ENCODE data around the gene MOCS1. TPM values are rescaled to one million over a fixed set of nuclear protein-coding genes. Genes with fewer than 3 reads are reported as not detected.

The MOCS1 gene
- polyA plus RNA-seq, 1 of the 3 experiments (the other 2 are of a cell fraction) = 4.2 TPM

DNA sequence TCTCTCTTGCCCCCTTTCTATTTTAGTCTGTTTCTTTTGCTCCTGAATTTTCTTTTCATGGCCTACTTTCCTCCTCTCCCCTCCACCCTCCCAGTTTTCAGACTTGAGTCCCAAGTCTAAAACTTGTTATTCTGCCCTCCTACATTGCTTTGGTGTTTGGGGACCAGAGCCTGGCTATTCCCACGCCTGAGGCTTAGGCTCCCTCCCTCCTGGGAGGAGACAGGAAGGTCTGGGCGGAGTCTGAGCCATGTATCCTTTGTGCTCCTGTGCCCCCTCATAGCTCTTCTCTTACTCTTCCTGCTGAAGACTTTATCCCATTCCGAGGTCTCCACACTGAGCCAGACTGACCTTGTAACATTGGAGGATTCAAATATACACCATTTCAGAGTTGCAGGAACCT lies 72.6 kb downstream of the MOCS1 start:
- H3K79me2 ChIP-seq (ENCODE audit: insufficient read depth) = no peaks in the 10 kb centered on the region
- H3K27ac ChIP-seq (ENCODE audit: low read depth in 2 of 2, low read length in 1 of 2) = no peak overlapping the region
- CTCF ChIA-PET = no interaction called here
- 47% methylated on average over 3 of the region's 3 CpGs for WGBS (ENCODE audit: low lambda C conversion rate)
- H3K36me3 ChIP-seq (replicated peaks in 1 of 2; ENCODE audit: control insufficient read depth in 1 of 2, insufficient read depth in 2 of 2, low read length in 1 of 2) = no peaks in the 10 kb centered on the region
- H3K4me2 ChIP-seq = no peak overlapping the region
- no peak for TF ChIP-seq JUND (IDR thresholded peaks at IDR 0.05)
- TF ChIP-seq RXRA (IDR thresholded peaks at IDR 0.05; ENCODE audit: borderline replicate concordance, low read depth) = no peak
- no peak for TF ChIP-seq TAF1 (IDR thresholded peaks at IDR 0.05; ENCODE audit: borderline replicate concordance, low read depth, low read length)
- no peak for TF ChIP-seq ELF1 (IDR thresholded peaks at IDR 0.05)
- no peak overlapping the region for H3K4me3 ChIP-seq (ENCODE audit: low read depth in 2 of 2, low read length in 1 of 2)
- H3F3A ChIP-seq (replicated peaks; ENCODE audit: insufficient read depth) = no peaks in the 10 kb centered on the region
- POLR2A ChIA-PET = no interaction called here
- H3K9ac ChIP-seq = no peak overlapping the region
- no peak overlapping the region for H2AFZ ChIP-seq (ENCODE audit: low read depth)
- no peak for DNase-seq
- no peaks in the 10 kb centered on the region for H3K9me2 ChIP-seq
- H3K4me1 ChIP-seq (ENCODE audit: control insufficient read depth in 1 of 2, insufficient read depth in 2 of 2, low read depth in 1 of 2, low read length in 1 of 2) = no peaks in the 10 kb centered on the region
- H4K20me1 ChIP-seq (ENCODE audit: insufficient read depth) = no peaks in the 10 kb centered on the region
- no peaks in the 10 kb centered on the region for H3K27me3 ChIP-seq (ENCODE audit: insufficient read depth)
- H3K9me3 ChIP-seq = no peaks in the 10 kb centered on the region

DNA sequence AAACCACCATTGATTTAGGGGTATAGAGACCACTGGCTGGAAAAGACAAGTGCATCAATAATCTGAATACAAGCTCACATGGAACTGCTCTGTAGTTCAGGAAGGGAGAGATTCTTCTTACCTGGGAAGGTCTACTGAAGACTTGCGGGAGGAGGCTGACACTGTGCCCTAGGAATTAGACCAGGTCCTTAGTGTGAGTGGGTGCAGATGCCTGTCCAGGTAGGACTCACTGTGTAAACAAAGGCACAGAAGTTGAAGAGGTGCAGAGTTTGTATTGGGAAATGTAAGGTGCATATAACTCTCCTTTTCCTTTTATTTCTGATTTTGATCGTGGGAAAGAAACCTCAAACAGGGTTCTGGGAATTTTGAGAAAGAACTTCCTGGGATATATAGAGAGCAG lies 75.2 kb downstream of the MOCS1 start:
- H3K36me3 ChIP-seq (replicated peaks in 1 of 2; ENCODE audit: control insufficient read depth in 1 of 2, insufficient read depth in 2 of 2, low read length in 1 of 2) = no peaks in the 10 kb centered on the region
- H3K27ac ChIP-seq (ENCODE audit: low read depth in 2 of 2, low read length in 1 of 2) = no peak overlapping the region
- no peaks in the 10 kb centered on the region for H3K27me3 ChIP-seq (ENCODE audit: insufficient read depth)
- H3K9ac ChIP-seq = no peak overlapping the region
- no peaks in the 10 kb centered on the region for H3K79me2 ChIP-seq (ENCODE audit: insufficient read depth)
- no peak for DNase-seq
- H3K9me3 ChIP-seq = no peaks in the 10 kb centered on the region
- CTCF ChIA-PET = no interaction called here
- H2AFZ ChIP-seq (ENCODE audit: low read depth) = no peak overlapping the region
- no peak overlapping the region for H3K4me2 ChIP-seq
- no peaks in the 10 kb centered on the region for H3K9me2 ChIP-seq
- no peaks in the 10 kb centered on the region for H3F3A ChIP-seq (replicated peaks; ENCODE audit: insufficient read depth)
- 50% methylated on average over 2 of the region's 2 CpGs for WGBS (ENCODE audit: low lambda C conversion rate)
- no peak overlapping the region for H3K4me3 ChIP-seq (ENCODE audit: low read depth in 2 of 2, low read length in 1 of 2)
- H4K20me1 ChIP-seq (ENCODE audit: insufficient read depth) = no peaks in the 10 kb centered on the region
- TF ChIP-seq RAD21 (IDR thresholded peaks at IDR 0.05; ENCODE audit: low read length) = no peak
- TF ChIP-seq, protein P1, sequence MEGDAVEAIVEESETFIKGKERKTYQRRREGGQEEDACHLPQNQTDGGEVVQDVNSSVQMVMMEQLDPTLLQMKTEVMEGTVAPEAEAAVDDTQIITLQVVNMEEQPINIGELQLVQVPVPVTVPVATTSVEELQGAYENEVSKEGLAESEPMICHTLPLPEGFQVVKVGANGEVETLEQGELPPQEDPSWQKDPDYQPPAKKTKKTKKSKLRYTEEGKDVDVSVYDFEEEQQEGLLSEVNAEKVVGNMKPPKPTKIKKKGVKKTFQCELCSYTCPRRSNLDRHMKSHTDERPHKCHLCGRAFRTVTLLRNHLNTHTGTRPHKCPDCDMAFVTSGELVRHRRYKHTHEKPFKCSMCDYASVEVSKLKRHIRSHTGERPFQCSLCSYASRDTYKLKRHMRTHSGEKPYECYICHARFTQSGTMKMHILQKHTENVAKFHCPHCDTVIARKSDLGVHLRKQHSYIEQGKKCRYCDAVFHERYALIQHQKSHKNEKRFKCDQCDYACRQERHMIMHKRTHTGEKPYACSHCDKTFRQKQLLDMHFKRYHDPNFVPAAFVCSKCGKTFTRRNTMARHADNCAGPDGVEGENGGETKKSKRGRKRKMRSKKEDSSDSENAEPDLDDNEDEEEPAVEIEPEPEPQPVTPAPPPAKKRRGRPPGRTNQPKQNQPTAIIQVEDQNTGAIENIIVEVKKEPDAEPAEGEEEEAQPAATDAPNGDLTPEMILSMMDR (IDR thresholded peaks at IDR 0.05) = no peak
- no peak for TF ChIP-seq YY1 (IDR thresholded peaks at IDR 0.05; ENCODE audit: low read depth)
- TF ChIP-seq GATA2 (CRISPR knock-in tag; IDR thresholded peaks at IDR 0.05) = no peak
- TF ChIP-seq NFIC (IDR thresholded peaks at IDR 0.05; ENCODE audit: borderline replicate concordance) = no peak
- TF ChIP-seq TCF12 (IDR thresholded peaks at IDR 0.05) = no peak
- no peak for TF ChIP-seq CHD2 (IDR thresholded peaks at IDR 0.05; ENCODE audit: low read length, partially characterized antibody)
- no peak for TF ChIP-seq RXRA (IDR thresholded peaks at IDR 0.05; ENCODE audit: borderline replicate concordance, low read depth)
- TF ChIP-seq, protein P2, sequence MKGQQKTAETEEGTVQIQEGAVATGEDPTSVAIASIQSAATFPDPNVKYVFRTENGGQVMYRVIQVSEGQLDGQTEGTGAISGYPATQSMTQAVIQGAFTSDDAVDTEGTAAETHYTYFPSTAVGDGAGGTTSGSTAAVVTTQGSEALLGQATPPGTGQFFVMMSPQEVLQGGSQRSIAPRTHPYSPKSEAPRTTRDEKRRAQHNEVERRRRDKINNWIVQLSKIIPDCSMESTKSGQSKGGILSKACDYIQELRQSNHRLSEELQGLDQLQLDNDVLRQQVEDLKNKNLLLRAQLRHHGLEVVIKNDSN (IDR thresholded peaks at IDR 0.05; ENCODE audit: borderline replicate concordance, low read depth) = no peak
- no peak for TF ChIP-seq FOXM1 (IDR thresholded peaks at IDR 0.05; ENCODE audit: low read depth)
- no peak for TF ChIP-seq MAX (IDR thresholded peaks at IDR 0.05; ENCODE audit: low read depth)
- TF ChIP-seq GABPA (IDR thresholded peaks at IDR 0.05; ENCODE audit: low read depth) = no peak
- POLR2A ChIA-PET = no interaction called here
- no peaks in the 10 kb centered on the region for H3K4me1 ChIP-seq (ENCODE audit: control insufficient read depth in 1 of 2, insufficient read depth in 2 of 2, low read depth in 1 of 2, low read length in 1 of 2)

Data from SK-N-SH (cell line).